PC-3 (cell line): Measurements from ENCODE around the gene PPP1CB.

ENCODE experiments used
- EZH2 ChIP-seq: fragments of 300-600 bp; sonication (generic); IDR thresholded peaks from one replicate; pipeline ENCODE4 v1.6.1; 2017; ENCODE audit warnings: antibody characterized with exemption, mild to moderate bottlenecking, low read length; ENCODE audit not compliant: unreplicated experiment
- TF ChIP-seq, protein P1 (sequence below): fragments of 300-600 bp; sonication (generic); conservative IDR thresholded peaks from 2 replicates; pipeline ENCODE4 v1.5.1; 2017; ENCODE audit warnings: antibody characterized with exemption, low read depth, mild to moderate bottlenecking, low read length

DNA sequence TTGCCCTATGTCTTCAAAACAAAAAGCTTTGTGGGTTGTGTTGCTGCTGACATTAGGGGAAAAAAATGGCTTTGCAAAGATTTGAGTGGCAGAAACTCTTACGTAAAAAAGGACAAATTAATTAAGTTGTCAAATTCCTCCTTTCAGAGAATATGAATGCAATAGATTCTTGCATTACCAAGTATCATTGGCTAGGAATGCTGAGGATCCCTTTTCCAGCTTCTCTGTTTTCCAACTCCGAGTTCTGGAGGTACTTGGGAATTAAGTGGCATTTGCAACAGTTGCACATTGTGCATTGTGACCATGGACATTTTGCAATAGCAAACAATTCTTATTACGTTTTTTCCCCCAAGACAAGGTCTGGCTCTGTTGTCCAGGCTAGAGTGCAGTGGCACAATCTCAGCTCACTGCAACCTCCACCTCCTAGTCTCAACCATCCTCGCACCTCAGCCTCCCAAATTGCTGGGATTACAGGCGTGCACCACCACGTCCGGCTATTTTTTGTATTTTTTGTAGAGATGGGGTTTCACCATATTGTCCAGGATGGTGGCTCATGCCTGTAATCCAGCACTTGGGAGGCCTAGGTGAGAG lies 29.9 kb upstream of the PPP1CB start:
- TF ChIP-seq, protein P1, sequence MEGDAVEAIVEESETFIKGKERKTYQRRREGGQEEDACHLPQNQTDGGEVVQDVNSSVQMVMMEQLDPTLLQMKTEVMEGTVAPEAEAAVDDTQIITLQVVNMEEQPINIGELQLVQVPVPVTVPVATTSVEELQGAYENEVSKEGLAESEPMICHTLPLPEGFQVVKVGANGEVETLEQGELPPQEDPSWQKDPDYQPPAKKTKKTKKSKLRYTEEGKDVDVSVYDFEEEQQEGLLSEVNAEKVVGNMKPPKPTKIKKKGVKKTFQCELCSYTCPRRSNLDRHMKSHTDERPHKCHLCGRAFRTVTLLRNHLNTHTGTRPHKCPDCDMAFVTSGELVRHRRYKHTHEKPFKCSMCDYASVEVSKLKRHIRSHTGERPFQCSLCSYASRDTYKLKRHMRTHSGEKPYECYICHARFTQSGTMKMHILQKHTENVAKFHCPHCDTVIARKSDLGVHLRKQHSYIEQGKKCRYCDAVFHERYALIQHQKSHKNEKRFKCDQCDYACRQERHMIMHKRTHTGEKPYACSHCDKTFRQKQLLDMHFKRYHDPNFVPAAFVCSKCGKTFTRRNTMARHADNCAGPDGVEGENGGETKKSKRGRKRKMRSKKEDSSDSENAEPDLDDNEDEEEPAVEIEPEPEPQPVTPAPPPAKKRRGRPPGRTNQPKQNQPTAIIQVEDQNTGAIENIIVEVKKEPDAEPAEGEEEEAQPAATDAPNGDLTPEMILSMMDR: no peak
- TF ChIP-seq EZH2: no peak
